GM08714 (cell line): ENCODE data around the gene GNB1L.

Experiments
- H3K4me3 ChIP-seq: fragments of 200-500 bp; sonication (Bioruptor generic); 2 replicates; pipeline ENCODE4 v1.5.1; 2014; ENCODE audit warnings: mild to moderate bottlenecking, low read length, inconsistent platforms
- ZNF274 ChIP-seq: IDR thresholded peaks from 2 replicates; pipeline ENCODE4 v1.6.1; 2012; ENCODE audit warnings: mild to moderate bottlenecking, low read depth, low read length

The GNB1L gene

DNA sequence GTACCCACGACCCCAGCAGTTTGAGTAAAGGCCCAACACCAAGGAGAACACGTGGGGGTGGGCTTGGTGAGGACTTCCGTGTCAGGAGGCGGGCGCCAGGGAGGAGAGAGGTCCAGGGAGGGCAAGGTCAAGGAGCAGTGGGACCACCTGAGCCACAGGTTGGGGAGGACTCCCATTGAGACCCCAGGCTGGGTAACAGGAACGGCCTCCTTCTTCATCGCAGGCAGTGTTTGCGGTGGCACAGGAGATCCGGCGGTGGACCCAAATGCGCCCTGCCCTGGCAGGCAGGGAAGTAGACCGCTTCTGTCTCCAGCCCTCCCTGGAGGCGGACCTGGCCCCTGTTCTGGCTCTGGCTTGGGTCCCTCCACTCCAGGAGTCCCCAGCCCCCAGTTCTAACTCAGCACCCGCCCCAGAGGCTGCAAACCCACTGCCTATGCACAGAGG lies 100.0 kb downstream of the GNB1L start:
- TF ChIP-seq ZNF274 = no peak
- no peak overlapping the region for H3K4me3 ChIP-seq

DNA sequence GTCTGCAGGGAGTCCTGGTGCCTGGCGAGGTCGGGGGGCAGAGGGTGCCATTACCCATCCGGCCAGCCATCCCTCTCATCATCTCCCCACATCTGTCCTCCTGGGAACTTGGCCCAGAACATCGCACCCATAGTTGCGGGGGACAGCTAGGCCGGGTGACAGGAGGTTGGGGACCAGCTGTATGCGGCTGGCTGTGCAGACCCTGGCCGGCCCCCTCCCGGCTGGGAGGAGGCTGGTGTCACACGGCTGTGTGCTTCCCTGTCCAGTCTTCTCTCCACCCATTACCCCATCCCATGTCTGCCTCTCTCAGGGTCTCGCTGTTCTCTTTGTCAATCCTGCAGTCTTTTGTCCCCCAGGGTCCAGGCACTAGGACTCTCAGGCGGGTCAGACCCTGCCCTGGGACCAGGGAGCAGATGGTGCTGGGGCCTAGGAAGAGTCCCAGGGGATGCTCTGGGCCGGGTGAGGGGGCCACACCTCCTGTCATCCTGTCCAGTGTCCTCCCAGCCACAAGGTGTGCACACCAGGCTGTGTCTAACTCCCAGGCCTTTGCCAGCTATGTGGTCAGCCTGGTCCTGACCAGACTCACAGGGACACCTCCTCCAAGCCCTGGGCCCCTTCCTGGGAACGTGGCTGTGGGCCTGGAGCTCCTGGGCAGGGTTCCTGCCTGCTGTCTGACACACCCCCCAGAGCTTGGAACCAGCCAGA lies 100.5 kb downstream of the GNB1L start:
- no peak for TF ChIP-seq ZNF274
- no peak overlapping the region for H3K4me3 ChIP-seq

DNA sequence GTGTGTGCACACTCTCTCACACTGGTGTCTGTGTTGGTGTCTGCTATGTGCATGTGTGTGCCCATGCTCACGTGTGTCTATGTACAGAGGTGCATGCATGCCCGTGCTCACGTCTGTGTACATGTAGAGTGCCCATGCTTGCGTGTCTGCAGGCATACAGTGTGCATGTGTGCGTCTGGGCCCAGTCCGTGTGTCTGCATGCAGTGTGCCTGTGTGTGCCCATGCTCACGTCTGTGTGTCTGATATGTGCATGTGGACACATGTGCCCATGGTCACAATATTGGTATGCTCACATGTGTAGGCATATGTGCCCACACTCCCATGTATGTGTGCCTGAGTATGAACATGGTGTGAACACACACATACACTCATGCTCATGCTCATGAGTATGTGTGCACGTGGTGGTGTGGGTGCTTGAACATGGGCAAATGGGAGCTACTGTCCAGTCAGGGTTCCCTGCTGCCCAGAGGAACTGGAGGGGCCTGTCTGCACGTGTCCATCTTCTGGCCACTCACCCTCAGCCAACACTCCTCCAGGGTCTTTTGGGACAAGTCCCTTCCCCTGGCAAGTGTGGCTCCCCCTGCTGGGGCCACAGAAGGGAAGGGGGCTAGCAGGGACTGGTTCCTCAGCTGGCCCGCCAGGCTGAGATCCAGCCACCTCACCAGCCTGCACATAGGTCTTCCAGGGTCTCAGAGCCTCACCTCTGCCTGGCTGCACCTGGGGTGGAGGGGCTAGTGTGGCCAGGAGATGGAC lies 101.4 kb downstream of the GNB1L start:
- H3K4me3 ChIP-seq = no peak overlapping the region
- TF ChIP-seq ZNF274 = no peak

DNA sequence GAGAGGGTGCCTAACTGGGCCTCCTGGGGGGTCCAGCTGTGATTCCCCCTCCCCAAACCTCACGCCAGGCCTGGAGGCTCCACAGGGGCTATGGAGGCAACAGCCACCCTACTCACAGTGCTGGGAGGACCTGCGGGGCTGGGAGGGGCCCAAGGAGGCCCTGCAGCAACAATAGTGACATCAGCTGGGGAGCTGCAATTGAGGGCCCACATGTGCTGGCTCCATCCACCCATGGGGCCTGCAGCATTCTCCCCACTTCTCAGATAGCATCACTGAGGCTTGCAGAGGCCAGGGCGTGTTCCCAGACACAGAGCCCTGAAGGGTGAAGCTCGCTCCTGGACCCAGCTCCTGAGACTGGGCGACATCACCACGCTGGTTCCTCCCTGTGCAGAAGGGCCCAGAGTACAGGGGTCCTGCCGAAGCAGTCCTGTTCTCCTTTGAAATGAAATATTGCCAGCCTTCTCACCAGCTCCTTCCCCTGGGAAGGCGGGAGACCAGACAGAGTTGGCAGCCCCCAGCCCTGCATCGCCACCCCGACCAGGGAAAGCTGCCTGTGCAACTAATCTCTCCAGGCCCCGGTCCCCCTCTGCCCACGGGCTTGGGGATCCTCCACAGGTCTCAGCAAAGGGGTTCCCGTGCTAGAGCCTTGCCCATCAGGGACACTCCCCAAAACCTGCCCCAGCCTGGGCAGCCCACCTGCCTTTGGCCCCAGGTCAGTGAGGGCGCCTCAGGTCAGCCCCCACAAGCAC lies 103.0 kb downstream of the GNB1L start:
- no peak overlapping the region for H3K4me3 ChIP-seq
- TF ChIP-seq ZNF274 = no peak

DNA sequence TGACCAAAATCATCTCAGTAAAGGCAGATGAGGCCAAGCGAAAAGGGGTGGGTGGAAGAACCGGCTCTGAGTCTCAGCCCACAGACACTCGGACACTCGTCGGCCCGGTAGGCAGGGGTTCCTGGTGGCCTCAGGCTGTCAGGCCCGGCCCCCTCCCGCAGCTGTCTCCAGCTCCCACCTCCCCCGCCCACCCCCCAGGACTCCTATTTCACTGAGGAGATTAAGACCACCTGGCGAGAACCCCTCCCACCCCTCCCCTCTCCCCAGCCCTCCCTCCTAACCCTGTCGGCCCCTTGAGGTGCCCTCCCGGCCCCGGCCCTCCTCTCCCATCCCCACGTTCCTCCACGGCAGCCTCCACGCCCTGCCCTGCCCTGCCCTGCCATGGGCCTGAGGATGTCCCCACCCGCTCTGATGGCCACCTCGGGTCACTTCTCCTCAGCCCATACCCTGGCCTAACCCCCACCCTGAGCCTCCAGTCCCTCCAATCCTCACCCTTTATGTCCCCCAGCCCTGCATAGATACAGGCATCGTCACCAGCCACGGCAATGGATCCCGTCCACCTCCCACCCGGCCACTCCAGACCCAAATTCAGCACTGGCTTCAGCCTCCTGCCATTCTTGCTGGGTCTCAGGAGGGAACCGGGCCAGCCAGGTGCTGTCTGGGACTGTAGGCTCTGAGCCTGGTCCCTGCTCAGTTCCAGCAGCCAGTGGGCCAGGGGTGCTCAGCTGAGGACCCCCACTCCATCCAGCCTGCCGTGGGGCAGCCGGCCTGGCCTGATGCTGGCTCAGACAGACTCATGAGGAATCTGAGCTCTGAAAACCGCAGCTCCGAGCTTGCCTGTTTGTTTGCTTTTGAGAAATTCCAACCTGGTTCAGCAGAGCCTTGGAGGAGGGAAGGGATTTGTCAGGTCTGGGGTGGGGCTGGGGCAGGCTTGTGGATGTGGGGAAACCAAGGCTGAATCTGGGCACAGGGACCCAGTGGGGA lies 103.9 kb downstream of the GNB1L start:
- H3K4me3 ChIP-seq = no peak overlapping the region
- TF ChIP-seq ZNF274 = no peak

DNA sequence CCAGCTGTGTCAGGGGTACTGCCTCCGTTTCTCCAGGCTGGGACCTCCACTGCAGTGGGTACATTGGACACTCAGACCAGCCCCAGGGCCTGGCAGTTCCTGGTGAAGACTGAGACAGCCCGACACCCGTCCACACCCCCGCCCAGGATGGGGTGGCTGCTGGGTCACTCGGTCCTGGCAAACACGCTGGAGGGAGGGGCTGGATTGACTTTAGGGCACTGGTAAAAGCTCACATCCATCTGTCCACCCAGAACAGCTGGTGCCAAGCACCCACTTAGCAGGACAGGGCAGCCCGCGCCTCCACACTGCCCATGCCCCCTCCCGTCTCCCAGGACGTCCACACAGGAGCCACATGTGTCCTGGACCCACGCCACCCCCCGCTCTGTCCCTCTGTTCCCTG lies 104.8 kb downstream of the GNB1L start:
- no peak for TF ChIP-seq ZNF274

DNA sequence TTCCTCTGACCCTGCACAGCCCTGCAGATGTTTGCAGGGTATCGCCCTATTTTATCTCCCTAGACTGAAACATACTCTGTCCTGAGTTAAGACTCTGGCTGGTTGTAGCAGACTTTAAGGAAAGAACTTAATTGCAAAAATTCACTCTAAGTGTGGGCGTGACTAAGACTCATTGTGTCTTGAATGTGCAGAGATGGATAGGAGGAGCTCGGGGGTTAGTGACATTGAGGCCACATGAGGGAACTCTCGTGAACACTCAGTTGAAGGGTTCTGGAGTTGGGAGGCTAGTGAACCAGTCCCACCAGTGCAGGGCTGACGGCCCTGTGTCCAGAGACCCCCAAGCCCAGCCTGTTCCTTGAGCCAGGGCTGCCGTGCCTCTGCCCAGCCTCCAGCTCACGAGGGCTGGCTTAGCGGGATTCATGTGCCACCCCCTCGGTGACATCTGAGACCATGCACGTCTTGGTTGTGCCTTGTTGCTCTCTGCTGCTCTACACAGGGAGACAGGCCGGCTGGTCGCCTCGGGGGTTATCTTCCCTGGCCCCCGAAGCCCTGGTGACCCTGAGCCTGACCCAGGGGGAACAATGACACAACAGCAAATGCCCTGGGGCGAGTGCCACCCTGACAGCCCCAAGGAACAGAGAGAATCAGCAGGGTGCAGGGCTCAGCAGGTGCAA lies 105.5 kb downstream of the GNB1L start:
- TF ChIP-seq ZNF274 = no peak
- no peak overlapping the region for H3K4me3 ChIP-seq

More for the DNA sequence above, 104.8 kb downstream of the GNB1L start:
- no peak overlapping the region for H3K4me3 ChIP-seq

DNA sequence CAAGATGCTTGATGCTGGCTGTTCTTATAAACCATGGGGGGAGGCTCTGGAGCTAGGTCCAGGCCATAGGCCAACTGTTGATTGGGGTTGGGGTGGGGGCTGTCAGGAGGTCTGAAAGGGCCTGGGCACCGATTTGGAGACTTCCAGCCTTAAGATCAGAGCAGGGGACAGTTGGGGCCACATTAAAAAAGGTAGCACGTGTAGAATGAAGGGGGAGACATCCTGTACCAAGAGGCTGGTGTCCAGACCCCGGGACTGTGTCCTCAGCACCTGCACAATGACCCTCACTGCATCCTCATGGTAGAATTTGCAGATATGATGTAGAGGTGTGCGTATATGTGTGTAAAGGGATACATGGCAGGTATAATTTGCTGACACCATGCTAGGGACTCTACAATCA lies 106.5 kb downstream of the GNB1L start:
- no peak overlapping the region for H3K4me3 ChIP-seq

DNA sequence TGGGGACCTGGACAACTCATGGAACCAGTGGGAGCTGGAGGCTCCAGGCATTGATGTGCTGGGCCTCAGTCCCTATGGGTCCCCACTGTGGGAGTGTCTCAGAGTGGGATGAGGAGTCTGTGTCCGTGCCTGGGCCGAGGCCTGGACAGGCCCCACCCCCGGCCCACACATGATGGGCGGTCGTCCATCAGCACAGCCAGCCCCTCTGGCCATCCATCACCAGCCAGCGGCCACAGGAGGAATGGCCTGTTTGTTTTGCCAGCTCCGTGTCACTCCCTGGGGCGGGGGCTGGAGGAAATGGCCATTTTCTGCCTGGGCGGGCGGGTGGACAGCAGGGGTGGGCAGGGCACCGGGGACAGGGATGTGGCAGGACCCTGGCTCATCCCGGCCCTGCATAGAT lies 107.1 kb downstream of the GNB1L start:
- TF ChIP-seq ZNF274 = no peak
- H3K4me3 ChIP-seq = no peak overlapping the region

More for the DNA sequence above, 106.5 kb downstream of the GNB1L start:
- TF ChIP-seq ZNF274 = no peak

DNA sequence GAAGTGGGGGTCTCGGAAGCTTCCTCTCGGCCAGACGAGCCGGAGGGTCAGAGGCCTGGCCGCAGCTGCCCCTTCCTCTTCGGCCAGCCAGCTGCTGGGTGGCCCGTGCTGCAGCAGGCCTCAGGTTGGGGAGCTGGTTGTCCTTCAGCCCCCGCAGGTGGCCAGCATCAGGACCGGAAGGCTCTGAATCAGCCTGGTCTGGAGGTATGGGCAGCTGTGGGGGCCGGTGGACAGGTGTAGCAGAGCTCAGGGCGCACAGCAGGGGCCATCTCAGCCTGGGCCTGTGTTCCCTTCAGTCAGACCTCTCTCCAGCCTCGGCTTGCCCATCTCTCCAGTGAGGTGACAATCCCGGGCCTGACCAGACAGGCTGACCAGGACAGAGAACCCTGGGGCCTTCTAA lies 107.9 kb downstream of the GNB1L start:
- no peak for TF ChIP-seq ZNF274
- H3K4me3 ChIP-seq = no peak overlapping the region

DNA sequence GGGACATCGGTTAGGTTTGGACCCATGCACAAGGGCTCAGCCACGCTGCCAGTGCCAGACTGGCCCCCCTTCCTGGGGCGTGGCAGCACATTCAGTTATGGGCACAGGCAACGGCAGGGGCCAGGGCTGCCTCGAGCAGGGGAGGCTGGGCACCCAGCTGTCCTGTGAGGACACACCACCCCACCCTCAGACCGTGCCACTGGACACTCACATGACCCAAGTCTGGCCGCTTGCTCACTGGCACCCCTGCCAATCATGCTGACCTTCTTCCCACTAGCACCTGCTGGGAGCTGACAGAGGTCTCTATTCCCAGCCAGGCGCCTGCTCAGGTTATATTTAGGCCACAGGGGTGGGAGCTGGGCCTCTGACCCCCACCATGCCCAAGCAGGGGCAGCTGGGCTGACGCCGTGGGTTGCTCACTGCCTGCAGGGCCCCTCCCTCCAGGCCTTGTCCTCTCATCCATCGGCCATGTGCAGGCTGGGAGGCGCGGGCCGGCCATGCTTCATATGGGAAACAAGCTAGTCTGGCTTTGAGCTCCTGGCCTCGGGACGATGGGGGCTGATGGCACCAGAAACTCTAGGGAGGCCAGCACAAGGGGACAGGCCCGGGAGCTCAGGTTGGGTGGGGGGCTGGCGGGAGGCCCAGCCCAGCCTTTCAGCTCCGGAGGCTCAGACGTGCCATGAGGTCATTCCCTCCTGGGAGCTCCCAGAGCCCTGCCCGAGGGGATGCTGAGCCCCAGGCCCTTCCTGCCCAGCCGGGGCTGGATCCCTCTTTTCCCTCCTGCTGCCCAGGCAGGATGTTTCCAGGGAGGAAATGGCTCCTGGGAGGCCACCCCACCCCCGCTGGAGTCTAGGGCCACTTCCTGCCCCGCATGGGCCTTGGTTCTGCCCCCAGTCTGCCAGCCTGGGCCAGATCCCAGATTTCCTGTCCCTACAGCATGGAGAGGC lies 109.2 kb downstream of the GNB1L start:
- H3K4me3 ChIP-seq = no peak overlapping the region
- no peak for TF ChIP-seq ZNF274

DNA sequence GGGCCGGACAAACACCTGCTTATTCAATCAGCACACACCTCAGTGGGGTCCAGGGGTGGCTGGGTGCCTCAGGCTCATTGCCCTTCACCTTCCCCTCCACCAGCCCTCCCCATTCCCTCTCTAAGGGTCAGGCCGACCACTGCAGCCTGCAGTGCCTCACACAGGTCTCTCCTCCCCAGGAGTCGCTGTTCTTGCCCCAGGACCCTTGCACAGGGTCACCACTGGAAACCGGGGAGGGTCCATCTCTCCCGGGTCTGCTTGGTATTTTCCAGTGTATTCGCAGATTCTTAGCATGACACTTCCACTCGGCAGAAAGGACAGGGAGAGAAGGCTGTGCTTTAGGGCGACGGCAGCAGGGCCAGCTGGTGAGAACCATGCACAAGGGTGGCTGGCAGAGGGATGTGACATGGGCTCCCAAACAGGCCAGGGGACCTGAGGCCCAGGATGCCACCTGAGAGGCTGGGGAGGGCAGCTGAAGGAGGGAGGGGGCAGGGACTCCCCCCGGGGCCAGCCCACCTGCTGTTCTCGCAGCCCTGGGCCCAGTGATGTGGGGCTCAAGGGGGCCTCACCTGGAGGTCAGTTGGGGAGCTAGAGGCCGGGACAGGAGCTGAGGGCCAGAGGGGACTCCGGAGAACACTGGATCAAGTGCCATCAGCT lies 110.2 kb downstream of the GNB1L start:
- TF ChIP-seq ZNF274 = no peak

More for the DNA sequence above, 110.2 kb downstream of the GNB1L start:
- H3K4me3 ChIP-seq = no peak overlapping the region
